ENCODE measurements around the gene OTULIN.
A peak's percentile ranks its signal among the peaks of the same experiment; 100 is the strongest.

OTULIN gene

DNA sequence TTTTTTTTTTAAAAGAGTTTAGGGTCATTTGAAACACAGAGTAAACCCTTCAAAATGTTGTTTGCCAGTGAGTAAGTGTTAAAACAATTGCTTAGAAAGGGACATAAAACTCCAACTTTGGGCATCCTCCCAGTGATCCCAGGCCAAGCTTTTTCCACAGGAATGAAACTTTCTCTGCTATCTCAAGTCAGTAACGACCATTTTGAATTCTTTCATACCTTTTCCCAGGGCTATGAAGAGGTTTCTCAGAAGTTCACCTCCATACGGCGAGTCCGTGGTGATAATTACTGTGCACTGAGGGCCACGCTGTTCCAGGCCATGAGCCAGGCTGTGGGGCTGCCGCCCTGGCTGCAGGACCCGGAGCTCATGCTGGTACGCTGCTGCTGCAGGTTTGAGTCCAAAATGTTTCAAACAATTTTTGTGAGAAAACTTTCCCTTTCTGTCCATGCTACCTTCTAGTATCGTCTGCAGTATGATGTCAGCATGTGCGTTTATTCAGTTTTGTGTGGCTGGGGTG lies 16.8 kb downstream of the OTULIN start:
- no peak for TF ChIP-seq ZNF384 (IDR thresholded peaks at IDR 0.05)
- no peak for TF ChIP-seq CTBP1 (IDR thresholded peaks at IDR 0.05; ENCODE audit: borderline replicate concordance)
- TF ChIP-seq SP1 (IDR thresholded peaks at IDR 0.05) = no peak
- no peak for TF ChIP-seq LEF1 (IDR thresholded peaks at IDR 0.05; ENCODE audit: borderline replicate concordance)
- no peak for TF ChIP-seq L3MBTL2 (conservative IDR thresholded peaks at IDR 0.05)
- TF ChIP-seq SUZ12 (IDR thresholded peaks at IDR 0.05) = no peak
- no peak for TF ChIP-seq ARNT (IDR thresholded peaks at IDR 0.05)
- no peak for TF ChIP-seq FOXM1 (IDR thresholded peaks at IDR 0.05; ENCODE audit: borderline replicate concordance)
- TF ChIP-seq FOXK2 (IDR thresholded peaks at IDR 0.05) = no peak
- TF ChIP-seq HDGF (IDR thresholded peaks at IDR 0.05; ENCODE audit: borderline replicate concordance) = no peak
- TF ChIP-seq PKNOX1 (IDR thresholded peaks at IDR 0.05) = no peak
- POLR2A ChIA-PET = no interaction called here
- DNase-seq (ENCODE audit: extremely low spot score) = no peak
- CTCF ChIA-PET = no interaction called here

GRCh38 chr5:14683906-14684455 lies 19.5 kb downstream of the OTULIN start:
- ChIA-PET CTCF (interaction anchor here (0.6 kb wide), 1 partner anchor 275 kb away, joined by 6 read pairs; no protein-coding TSS in a partner anchor), POLR2A (no interaction called here)
- no peak for DNase-seq (ENCODE audit: extremely low spot score)
- no peak for TF ChIP-seq ARNT (IDR thresholded peaks at IDR 0.05)
- TF ChIP-seq FOXA1 (IDR thresholded peaks at IDR 0.05) = no peak
- no peak for TF ChIP-seq TARDBP (IDR thresholded peaks at IDR 0.05)
- TF ChIP-seq LEF1 (IDR thresholded peaks at IDR 0.05; ENCODE audit: borderline replicate concordance) = no peak
- TF ChIP-seq L3MBTL2 (conservative IDR thresholded peaks at IDR 0.05) = no peak
- TF ChIP-seq HDGF (IDR thresholded peaks at IDR 0.05; ENCODE audit: borderline replicate concordance) = no peak

GRCh38 chr5:14684757-14685156 lies 20.2 kb downstream of the OTULIN start:
- ChIA-PET POLR2A (no interaction called here), CTCF (interaction anchor here (0.6 kb wide), 1 partner anchor 274 kb away, joined by 6 read pairs; no protein-coding TSS in a partner anchor)
- DNase-seq (ENCODE audit: extremely low spot score) = no peak
- no peak for TF ChIP-seq LEF1 (IDR thresholded peaks at IDR 0.05; ENCODE audit: borderline replicate concordance)
- no peak for TF ChIP-seq ARNT (IDR thresholded peaks at IDR 0.05)
- TF ChIP-seq HDGF (IDR thresholded peaks at IDR 0.05; ENCODE audit: borderline replicate concordance) = no peak
- no peak for TF ChIP-seq ELF4 (IDR thresholded peaks at IDR 0.05)

GRCh38 chr5:14685757-14686156 lies 21.2 kb downstream of the OTULIN start:
- peak; percentile 60 for DNase-seq (ENCODE audit: extremely low spot score)
- POLR2A ChIA-PET = interaction anchor here (0.6 kb wide), 1 partner anchor 154 kb away, joined by 3 read pairs; no protein-coding TSS in a partner anchor
- CTCF ChIA-PET = interaction anchor here (0.6 to 1.6 kb wide), 3 partner anchors 17 to 324 kb away, joined by 4 to 6 read pairs (median 5); no protein-coding TSS in a partner anchor
- TF ChIP-seq ZNF384 (IDR thresholded peaks at IDR 0.05) (no peak), SUZ12 (IDR thresholded peaks at IDR 0.05) (no peak), L3MBTL2 (conservative IDR thresholded peaks at IDR 0.05) (no peak), CTBP1 (IDR thresholded peaks at IDR 0.05; ENCODE audit: borderline replicate concordance) (no peak), NFRKB (IDR thresholded peaks at IDR 0.05) (no peak)

GRCh38 chr5:14686517-14686916 lies 22.0 kb downstream of the OTULIN start:
- DNase-seq (ENCODE audit: extremely low spot score) = no peak
- TF ChIP-seq ARNT (IDR thresholded peaks at IDR 0.05) = no peak
- no peak for TF ChIP-seq SP1 (IDR thresholded peaks at IDR 0.05)
- TF ChIP-seq CTBP1 (IDR thresholded peaks at IDR 0.05; ENCODE audit: borderline replicate concordance) = no peak
- TF ChIP-seq ELF4 (IDR thresholded peaks at IDR 0.05) = no peak
- TF ChIP-seq ZNF384 (IDR thresholded peaks at IDR 0.05) = no peak
- no peak for TF ChIP-seq TARDBP (IDR thresholded peaks at IDR 0.05)
- no peak for TF ChIP-seq L3MBTL2 (conservative IDR thresholded peaks at IDR 0.05)
- no peak for TF ChIP-seq LEF1 (IDR thresholded peaks at IDR 0.05; ENCODE audit: borderline replicate concordance)
- TF ChIP-seq NFRKB (IDR thresholded peaks at IDR 0.05) = no peak
- no peak for TF ChIP-seq SUZ12 (IDR thresholded peaks at IDR 0.05)
- no peak for TF ChIP-seq PKNOX1 (IDR thresholded peaks at IDR 0.05)
- no peak for TF ChIP-seq FOXA1 (IDR thresholded peaks at IDR 0.05)
- TF ChIP-seq HDGF (IDR thresholded peaks at IDR 0.05; ENCODE audit: borderline replicate concordance) = no peak
- TF ChIP-seq FOXM1 (IDR thresholded peaks at IDR 0.05; ENCODE audit: borderline replicate concordance) = no peak
- ChIA-PET CTCF (interaction anchor here (1.6 kb wide), 1 partner anchor 323 kb away, joined by 6 read pairs; no protein-coding TSS in a partner anchor), POLR2A (interaction anchor here (0.6 kb wide), 1 partner anchor 154 kb away, joined by 3 read pairs; no protein-coding TSS in a partner anchor)

DNA sequence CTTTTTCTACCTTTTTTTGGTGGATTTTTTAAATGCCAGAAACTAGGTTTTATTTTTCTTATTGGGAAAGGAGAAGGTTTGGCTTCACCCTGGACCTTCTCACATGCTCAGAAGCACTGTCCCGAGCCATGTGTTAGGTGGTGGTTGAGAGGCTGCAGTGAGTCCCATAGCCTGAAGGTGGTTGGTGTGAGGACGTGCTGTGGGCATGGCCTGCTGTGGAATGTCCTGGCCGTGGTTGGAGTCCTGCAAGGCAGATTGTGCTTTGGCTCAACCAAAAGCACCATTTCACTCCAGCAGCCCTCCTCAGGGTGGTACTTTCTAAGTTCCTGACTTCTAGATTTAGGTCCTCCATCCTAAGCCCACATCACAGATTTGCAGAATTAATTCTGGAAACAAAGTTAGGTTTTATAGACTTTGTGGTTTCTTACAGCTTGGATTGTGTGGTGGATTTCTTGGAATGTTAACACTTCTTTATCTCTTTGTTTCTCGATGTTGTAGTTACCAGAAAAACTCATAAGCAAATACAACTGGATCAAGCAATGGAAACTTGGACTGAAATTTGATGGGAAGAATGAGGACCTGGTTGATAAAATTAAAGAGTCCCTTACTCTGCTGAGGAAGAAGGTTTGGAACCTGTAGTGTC lies 22.6 kb downstream of the OTULIN start:
- POLR2A ChIA-PET = no interaction called here
- TF ChIP-seq HDGF (IDR thresholded peaks at IDR 0.05; ENCODE audit: borderline replicate concordance) (no peak), FOXA1 (IDR thresholded peaks at IDR 0.05) (no peak), ELF4 (IDR thresholded peaks at IDR 0.05) (no peak), FOXK2 (IDR thresholded peaks at IDR 0.05) (no peak), NFRKB (IDR thresholded peaks at IDR 0.05) (no peak), FOXM1 (IDR thresholded peaks at IDR 0.05; ENCODE audit: borderline replicate concordance) (no peak), TARDBP (IDR thresholded peaks at IDR 0.05) (no peak), SP1 (IDR thresholded peaks at IDR 0.05) (no peak), ZNF384 (IDR thresholded peaks at IDR 0.05) (no peak), BHLHE40 (IDR thresholded peaks at IDR 0.05; ENCODE audit: borderline replicate concordance) (no peak), SUZ12 (IDR thresholded peaks at IDR 0.05) (no peak), L3MBTL2 (conservative IDR thresholded peaks at IDR 0.05) (no peak), PKNOX1 (IDR thresholded peaks at IDR 0.05) (no peak), CTBP1 (IDR thresholded peaks at IDR 0.05; ENCODE audit: borderline replicate concordance) (no peak), ARNT (IDR thresholded peaks at IDR 0.05) (no peak), LEF1 (IDR thresholded peaks at IDR 0.05; ENCODE audit: borderline replicate concordance) (no peak)
- CTCF ChIA-PET = no interaction called here
- no peak for DNase-seq (ENCODE audit: extremely low spot score)
